ENCODE results near the gene MAP4K5.

Gene MAP4K5

DNA sequence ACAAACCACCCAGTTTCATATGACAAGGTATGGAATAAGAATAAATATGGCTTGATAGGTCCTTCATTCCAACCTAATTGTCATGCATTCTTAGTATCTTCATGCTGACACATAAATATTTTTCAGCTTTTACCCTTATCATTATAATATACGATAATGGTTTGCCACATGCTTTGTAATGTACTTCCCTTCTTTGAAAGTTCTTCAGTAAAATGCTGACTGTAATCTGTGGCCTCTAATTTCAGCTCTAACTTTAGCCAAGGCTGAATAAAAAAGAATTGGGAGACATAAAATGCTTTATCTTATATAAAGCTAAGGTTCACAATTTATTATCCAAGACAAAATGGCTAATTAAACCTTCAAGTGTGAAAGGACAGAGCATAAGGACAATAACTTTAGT, 2.6 kb upstream of the MAP4K5 start:
- Mint-ChIP-seq H3K9me3 (peaks cover 27% of the 10 kb centered on the region), H3K36me3 (ENCODE audit: low read depth) (peaks cover 20% of the 10 kb centered on the region), H3K4me1 (peaks cover 27% of the 10 kb centered on the region), H3K27me3 (ENCODE audit: low read depth, poor library complexity) (peaks cover 10% of the 10 kb centered on the region), H3K4me3 (no peak overlapping the region), H3K27ac (no peak overlapping the region)
- no peak for DNase-seq
- TF ChIP-seq CTCF (IDR thresholded peaks at IDR 0.05), result no peak

DNA sequence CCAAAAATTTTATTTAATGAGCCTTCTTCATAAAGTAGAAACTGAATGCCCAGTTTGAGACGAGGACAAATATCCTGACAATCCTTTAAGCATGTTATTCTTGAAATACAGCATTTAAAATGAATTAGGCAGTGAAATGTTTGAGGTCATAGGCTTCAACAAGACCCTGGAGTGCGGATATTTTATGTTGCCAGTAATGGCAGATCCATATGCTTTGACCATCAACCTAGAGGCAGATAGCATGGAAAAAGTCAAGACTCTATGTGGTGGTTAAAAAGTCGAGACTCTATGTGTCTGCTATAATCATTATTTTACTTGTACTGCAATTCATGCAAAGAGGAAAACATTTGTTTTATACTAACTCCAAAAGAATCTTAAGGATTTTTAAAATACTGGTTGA, 2.0 kb upstream of the MAP4K5 start:
- H3K36me3 Mint-ChIP-seq (ENCODE audit: low read depth), result peaks cover 20% of the 10 kb centered on the region
- peaks cover 33% of the 10 kb centered on the region for H3K4me1 Mint-ChIP-seq
- peaks cover 27% of the 10 kb centered on the region for H3K9me3 Mint-ChIP-seq
- H3K27ac Mint-ChIP-seq, result no peak overlapping the region
- H3K27me3 Mint-ChIP-seq (ENCODE audit: low read depth, poor library complexity), result peaks cover 10% of the 10 kb centered on the region
- no peak for DNase-seq
- no peak overlapping the region for H3K4me3 Mint-ChIP-seq
- TF ChIP-seq CTCF (IDR thresholded peaks at IDR 0.05), result no peak

DNA sequence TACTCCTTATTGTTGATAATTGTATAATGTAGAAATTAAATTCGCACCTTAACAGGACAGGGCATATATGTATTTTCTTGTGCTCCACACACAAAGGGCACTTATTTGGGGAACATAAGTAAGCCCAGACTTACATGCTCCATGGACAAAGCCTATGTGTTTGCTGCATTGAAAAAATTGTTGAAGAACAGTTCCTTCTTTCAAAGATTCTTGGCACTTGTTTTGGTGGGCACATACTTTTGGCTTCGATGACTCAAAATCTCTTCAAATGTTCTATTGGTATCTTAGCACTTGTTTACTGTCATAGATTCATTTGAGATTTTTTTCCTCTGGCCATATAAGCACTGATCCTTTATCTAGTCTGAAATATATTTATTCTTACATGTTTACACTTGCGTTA, 1.4 kb upstream of the MAP4K5 start:
- TF ChIP-seq CTCF (IDR thresholded peaks at IDR 0.05), result no peak
- DNase-seq, result no peak
- Mint-ChIP-seq H3K9me3 (peaks cover 27% of the 10 kb centered on the region), H3K27me3 (ENCODE audit: low read depth, poor library complexity) (peaks cover 10% of the 10 kb centered on the region), H3K36me3 (ENCODE audit: low read depth) (peaks cover 20% of the 10 kb centered on the region), H3K4me1 (peaks cover 39% of the 10 kb centered on the region), H3K4me3 (no peak overlapping the region), H3K27ac (no peak overlapping the region)

DNA sequence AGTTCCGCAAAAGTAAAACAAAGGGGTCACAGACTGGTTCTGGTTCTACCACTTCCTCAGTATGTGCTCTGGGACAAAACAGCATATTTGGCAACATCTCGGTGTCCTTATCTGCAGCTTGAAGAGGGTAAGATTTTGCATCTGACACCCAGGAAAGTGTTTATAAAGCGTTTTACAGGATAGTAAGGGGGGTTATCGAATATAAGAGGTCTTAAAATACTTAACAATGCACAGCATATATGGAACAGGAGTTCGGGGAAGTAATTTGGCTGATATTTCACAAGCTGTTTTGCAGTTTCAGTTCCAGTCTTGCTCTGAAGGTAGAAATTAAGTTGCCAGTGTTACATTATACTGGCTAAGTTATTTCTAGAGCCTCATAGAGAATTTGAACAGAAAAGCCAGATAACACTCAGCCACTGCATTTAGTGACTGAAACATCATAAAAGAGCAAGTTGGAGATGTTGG, 904 bp upstream of the MAP4K5 start:
- peak overlapping the region; percentile 95 for H3K4me3 Mint-ChIP-seq
- H3K27ac Mint-ChIP-seq, result peak overlapping the region; percentile 23
- TF ChIP-seq CTCF (IDR thresholded peaks at IDR 0.05), result no peak

DNA sequence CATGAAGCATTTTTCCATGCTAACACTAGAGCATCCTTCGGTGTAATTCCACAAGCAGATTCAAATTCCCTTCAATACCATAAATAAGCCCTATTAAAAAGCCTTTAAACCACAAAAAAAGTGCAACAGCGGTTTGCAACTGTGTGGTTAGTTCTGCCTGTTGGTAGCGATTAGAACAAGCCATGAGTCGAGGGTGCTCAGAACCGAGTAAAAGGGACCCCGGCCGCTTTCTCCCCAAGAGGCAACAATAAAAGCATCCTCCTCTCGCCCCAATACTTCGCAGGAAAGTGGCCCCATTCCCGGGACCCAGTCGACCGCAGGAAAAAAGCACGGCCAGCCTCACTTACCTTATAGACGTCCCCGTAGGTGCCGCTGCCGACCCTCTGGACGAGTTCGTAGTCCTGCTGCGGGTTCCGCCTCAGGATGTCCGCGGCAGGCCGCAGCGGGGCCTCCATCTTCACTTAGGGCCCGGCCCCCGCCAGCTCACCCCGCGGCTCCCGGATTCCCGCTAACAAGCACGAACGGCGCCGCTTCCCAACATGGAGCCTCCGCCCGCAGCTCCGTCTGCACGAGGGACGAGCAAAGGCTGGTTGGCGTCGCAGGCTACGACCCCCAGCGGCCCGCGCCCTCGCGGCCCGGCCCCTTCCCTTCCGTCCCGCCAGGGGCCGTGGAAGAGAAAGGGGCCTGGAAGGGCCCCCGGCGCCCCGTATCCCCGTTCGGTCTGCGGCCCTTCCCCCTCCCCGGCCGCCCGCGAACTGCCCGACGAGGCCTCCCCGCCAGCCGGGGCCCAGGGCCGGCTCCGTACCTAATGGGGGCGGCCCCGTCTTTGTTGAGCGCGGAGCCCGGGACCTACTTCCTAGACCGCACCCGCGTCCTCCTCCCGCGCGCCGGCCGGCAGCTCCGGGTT, 521 bp downstream of the MAP4K5 start:
- peak; percentile 66 for DNase-seq
- H3K4me3 Mint-ChIP-seq, result peak overlapping the region; percentile 95
- peaks cover 13% of the 10 kb centered on the region for H3K36me3 Mint-ChIP-seq (ENCODE audit: low read depth)
- no peak for TF ChIP-seq CTCF (IDR thresholded peaks at IDR 0.05)
- peaks cover 10% of the 10 kb centered on the region for H3K27me3 Mint-ChIP-seq (ENCODE audit: low read depth, poor library complexity)
- peaks cover 9% of the 10 kb centered on the region for H3K9me3 Mint-ChIP-seq
- peak overlapping the region; percentile 83 for H3K27ac Mint-ChIP-seq
- H3K4me1 Mint-ChIP-seq, result peaks cover 46% of the 10 kb centered on the region

More for the DNA sequence above, 904 bp upstream of the MAP4K5 start:
- Mint-ChIP-seq H3K4me1 (peaks cover 40% of the 10 kb centered on the region), H3K27me3 (ENCODE audit: low read depth, poor library complexity) (peaks cover 10% of the 10 kb centered on the region), H3K36me3 (ENCODE audit: low read depth) (peaks cover 19% of the 10 kb centered on the region), H3K9me3 (peaks cover 24% of the 10 kb centered on the region)
- no peak for DNase-seq

Measured in nephron progenitor cell (in vitro differentiated cells).